ENCODE measurements around the gene PDGFA.

The PDGFA gene

GRCh38 chr7:519484-520390 lies at the start of gene PDGFA:
Gene PDGFA (minus strand): TSS chr7:519846. CDS start chr7:519001, 845 bp downstream.
- FAIRE-seq (peak; percentile 36), DNase-seq (ENCODE audit: insufficient read length, low spot score) (peak; percentile 63)

- DNase-seq (ENCODE audit: insufficient read length, low spot score) (no peak), FAIRE-seq (no peak)
Observed at GRCh38 chr7:568031-568951, 48.6 kb upstream of the PDGFA start.

GRCh38 chr7:567305-567883 lies 47.7 kb upstream of the PDGFA start:
- DNase-seq (ENCODE audit: insufficient read length, low spot score) (no peak), FAIRE-seq (peak; percentile 99)

- no peak for DNase-seq (ENCODE audit: insufficient read length, low spot score)
- no peak for FAIRE-seq
Observed at GRCh38 chr7:566100-566499, 46.5 kb upstream of the PDGFA start.

GRCh38 chr7:564176-564865 lies 44.7 kb upstream of the PDGFA start:
- DNase-seq (ENCODE audit: insufficient read length, low spot score) (no peak), FAIRE-seq (no peak)

- FAIRE-seq (peak; percentile 78), DNase-seq (ENCODE audit: insufficient read length, low spot score) (no peak)
Observed at GRCh38 chr7:563629-564170, 44.1 kb upstream of the PDGFA start.

- DNase-seq (ENCODE audit: insufficient read length, low spot score) (no peak), FAIRE-seq (no peak)
Observed at GRCh38 chr7:562789-563628, 43.4 kb upstream of the PDGFA start.

- FAIRE-seq (peak; percentile 31), DNase-seq (ENCODE audit: insufficient read length, low spot score) (no peak)
Observed at GRCh38 chr7:562374-562675, 42.7 kb upstream of the PDGFA start.

- no peak for FAIRE-seq
- DNase-seq (ENCODE audit: insufficient read length, low spot score): no peak
Observed at GRCh38 chr7:561631-562373, 42.2 kb upstream of the PDGFA start.

- DNase-seq (ENCODE audit: insufficient read length, low spot score) (no peak), FAIRE-seq (peak; percentile 97)
Observed at GRCh38 chr7:560966-561630, 41.5 kb upstream of the PDGFA start.

- FAIRE-seq (no peak), DNase-seq (ENCODE audit: insufficient read length, low spot score) (no peak)
Observed at GRCh38 chr7:559396-559705, 39.7 kb upstream of the PDGFA start.

- FAIRE-seq (no peak), DNase-seq (ENCODE audit: insufficient read length, low spot score) (no peak)
Observed at GRCh38 chr7:557558-557881, 37.9 kb upstream of the PDGFA start.

- no peak for DNase-seq (ENCODE audit: insufficient read length, low spot score)
- FAIRE-seq: peak; percentile 48
Observed at GRCh38 chr7:556837-557557, 37.4 kb upstream of the PDGFA start.

- FAIRE-seq: no peak
Observed at GRCh38 chr7:556291-556826, 36.7 kb upstream of the PDGFA start.

GRCh38 chr7:555551-556160 lies 36.0 kb upstream of the PDGFA start:
- no peak for FAIRE-seq

More at GRCh38 chr7:556291-556826, 36.7 kb upstream of the PDGFA start:
- no peak for DNase-seq (ENCODE audit: insufficient read length, low spot score)

GRCh38 chr7:553636-554111 lies 34.0 kb upstream of the PDGFA start:
- DNase-seq (ENCODE audit: insufficient read length, low spot score) (no peak), FAIRE-seq (no peak)

More at GRCh38 chr7:555551-556160, 36.0 kb upstream of the PDGFA start:
- DNase-seq (ENCODE audit: insufficient read length, low spot score): no peak

Data from HTR-8/SVneo (cell line).